Measurements from ENCODE around the gene ITGA8. TPM values are rescaled to one million over a fixed set of nuclear protein-coding genes. Genes with fewer than 3 reads are reported as not detected.

The ITGA8 gene
- total and polyA plus RNA-seq, 2 of the 4 experiments (the other 2 are of a cell fraction) = under 0.01 to 0.02 TPM

DNA sequence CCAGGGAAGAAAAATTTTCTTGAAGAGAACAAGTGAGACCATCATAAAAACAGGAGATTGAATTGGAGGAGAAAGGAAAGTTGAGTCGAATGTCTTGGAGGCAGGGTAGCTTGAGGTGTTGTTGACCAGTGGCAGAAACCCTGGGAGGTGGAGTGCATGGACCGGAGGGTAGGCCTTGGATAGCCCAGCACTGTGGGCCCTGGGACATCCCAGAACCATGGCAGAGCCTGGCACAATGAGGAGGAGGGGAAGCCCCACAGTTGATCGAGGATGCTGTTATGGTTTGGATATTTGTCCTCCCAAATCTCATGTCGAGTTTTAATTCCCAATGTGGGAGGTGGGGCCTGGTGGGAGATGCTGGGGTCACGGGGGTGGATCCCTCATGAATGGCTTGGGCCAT, 157.1 kb downstream of the ITGA8 start:
- ChIA-PET CTCF (no interaction called here), POLR2A (ENCODE audit: unreplicated experiment) (no interaction called here)
- ATAC-seq (ENCODE audit: low read depth) (no peak), DNase-seq (no peak)
- peak overlapping the region; percentile 28; the same call in 1 of the 2 replicates for H2BK20ac ChIP-seq (ENCODE audit: low read depth, low read length)
- H3K36me3 ChIP-seq (ENCODE audit: control insufficient read depth, insufficient read depth, low read length) = no peaks in the 10 kb centered on the region
- dilution Hi-C loops (cut with HindIII; ENCODE audit: low sequenced_read_pairs, unreplicated experiment) (no loop called here), in situ Hi-C loops (cut with MboI; ENCODE audit: low sequenced_read_pairs) (no loop called here), intact Hi-C loops (cut with micrococcal nuclease) (no loop called here)
- H2AFZ ChIP-seq (replicated peaks; ENCODE audit: low read length, poor library complexity) = no peak overlapping the region
- no peaks in the 10 kb centered on the region for H3K27me3 ChIP-seq (ENCODE audit: control insufficient read depth, insufficient read depth, low read length)
- H3K4me1 ChIP-seq (ENCODE audit: control insufficient read depth, insufficient read depth, low read length) = peaks cover 7% of the 10 kb centered on the region
- no peak overlapping the region for H3K4me3 ChIP-seq (ENCODE audit: insufficient read depth, low read depth, low read length)
- no CpG with 5 or more reads among the region's 5 CpGs for WGBS, 2 experiments (ENCODE audit: extremely low coverage in 2 of 2, insufficient read length in 1 of 2)
- no peak overlapping the region for H3K9ac ChIP-seq (ENCODE audit: low read depth, low read length)
- 0 out of 2 replicates have a peak overlapping the region, but pooled peaks have one; percentile 6 for H2BK120ac ChIP-seq (ENCODE audit: low read depth, low read length)
- H2AK9ac ChIP-seq (replicated peaks; ENCODE audit: low read depth, low read length, poor library complexity) = no peak overlapping the region
- BruUV-seq (replicated peaks) = no TSS peak
- H3K4ac ChIP-seq (ENCODE audit: low read depth, low read length) = no peak overlapping the region
- H2AK5ac ChIP-seq (ENCODE audit: low read depth, low read length) = no peak overlapping the region; the same call in 1 of the 2 replicates
- H3K23ac ChIP-seq (ENCODE audit: low read depth, low read length) = no peak overlapping the region
- no peak overlapping the region for H4K8ac ChIP-seq (ENCODE audit: low read depth in 2 of 2, low read length in 2 of 2)
- no peak overlapping the region for H3K27ac ChIP-seq (ENCODE audit: insufficient read depth, low read length)
- H3K4me2 ChIP-seq (ENCODE audit: low read depth, low read length) = no peak overlapping the region
- no peak overlapping the region for H3K14ac ChIP-seq (replicated peaks; ENCODE audit: low read depth, low read length)
- no peak overlapping the region for H3K18ac ChIP-seq (ENCODE audit: low read depth, low read length)
- no peaks in the 10 kb centered on the region for H3K9me3 ChIP-seq (ENCODE audit: control insufficient read depth, insufficient read depth, low read length)
- H3K56ac ChIP-seq (ENCODE audit: extremely low read depth, insufficient read depth, low read length) = no peak overlapping the region
- no peak overlapping the region for H2BK15ac ChIP-seq (ENCODE audit: low read depth, low read length)
- TF ChIP-seq RAD21 (IDR thresholded peaks at IDR 0.05; ENCODE audit: low read length) = no peak
- TF ChIP-seq, protein P1, sequence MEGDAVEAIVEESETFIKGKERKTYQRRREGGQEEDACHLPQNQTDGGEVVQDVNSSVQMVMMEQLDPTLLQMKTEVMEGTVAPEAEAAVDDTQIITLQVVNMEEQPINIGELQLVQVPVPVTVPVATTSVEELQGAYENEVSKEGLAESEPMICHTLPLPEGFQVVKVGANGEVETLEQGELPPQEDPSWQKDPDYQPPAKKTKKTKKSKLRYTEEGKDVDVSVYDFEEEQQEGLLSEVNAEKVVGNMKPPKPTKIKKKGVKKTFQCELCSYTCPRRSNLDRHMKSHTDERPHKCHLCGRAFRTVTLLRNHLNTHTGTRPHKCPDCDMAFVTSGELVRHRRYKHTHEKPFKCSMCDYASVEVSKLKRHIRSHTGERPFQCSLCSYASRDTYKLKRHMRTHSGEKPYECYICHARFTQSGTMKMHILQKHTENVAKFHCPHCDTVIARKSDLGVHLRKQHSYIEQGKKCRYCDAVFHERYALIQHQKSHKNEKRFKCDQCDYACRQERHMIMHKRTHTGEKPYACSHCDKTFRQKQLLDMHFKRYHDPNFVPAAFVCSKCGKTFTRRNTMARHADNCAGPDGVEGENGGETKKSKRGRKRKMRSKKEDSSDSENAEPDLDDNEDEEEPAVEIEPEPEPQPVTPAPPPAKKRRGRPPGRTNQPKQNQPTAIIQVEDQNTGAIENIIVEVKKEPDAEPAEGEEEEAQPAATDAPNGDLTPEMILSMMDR (conservative IDR thresholded peaks at IDR 0.05; ENCODE audit: low read depth, low read length) = no peak
- TF ChIP-seq MXI1 (IDR thresholded peaks at IDR 0.05; ENCODE audit: borderline replicate concordance, low read depth, low read length) = no peak
- no peak for TF ChIP-seq ELK1 (IDR thresholded peaks at IDR 0.05; ENCODE audit: borderline replicate concordance, low read depth, low read length)
- TF ChIP-seq USF2 (IDR thresholded peaks at IDR 0.05; ENCODE audit: low read depth, low read length) = no peak
- H4K20me1 ChIP-seq (ENCODE audit: insufficient read depth, low read length) = no peaks in the 10 kb centered on the region
- H3K9me1 ChIP-seq (ENCODE audit: insufficient read depth, low read length) = peaks cover 4% of the 10 kb centered on the region
- H4K5ac ChIP-seq (ENCODE audit: low read depth, low read length) = no peak overlapping the region
- H2BK5ac ChIP-seq (ENCODE audit: low read depth, low read length, poor library complexity, severe bottlenecking) = no peak overlapping the region
- no peaks in the 10 kb centered on the region for H3K79me1 ChIP-seq (ENCODE audit: low read depth in 1 of 2, low read length in 2 of 2)
- no peak overlapping the region for H4K91ac ChIP-seq (ENCODE audit: insufficient read depth, low read depth, low read length)
